ENCODE results near the gene INPP5A. TPM values are rescaled to one million over a fixed set of nuclear protein-coding genes. Genes with fewer than 3 reads are reported as not detected.

The INPP5A gene
- total and polyA plus RNA-seq, 2 of the 13 experiments (the other 11 are each of a cell fraction or from before 2014, with no cell fraction given), result 17.5 to 37.9 TPM

DNA sequence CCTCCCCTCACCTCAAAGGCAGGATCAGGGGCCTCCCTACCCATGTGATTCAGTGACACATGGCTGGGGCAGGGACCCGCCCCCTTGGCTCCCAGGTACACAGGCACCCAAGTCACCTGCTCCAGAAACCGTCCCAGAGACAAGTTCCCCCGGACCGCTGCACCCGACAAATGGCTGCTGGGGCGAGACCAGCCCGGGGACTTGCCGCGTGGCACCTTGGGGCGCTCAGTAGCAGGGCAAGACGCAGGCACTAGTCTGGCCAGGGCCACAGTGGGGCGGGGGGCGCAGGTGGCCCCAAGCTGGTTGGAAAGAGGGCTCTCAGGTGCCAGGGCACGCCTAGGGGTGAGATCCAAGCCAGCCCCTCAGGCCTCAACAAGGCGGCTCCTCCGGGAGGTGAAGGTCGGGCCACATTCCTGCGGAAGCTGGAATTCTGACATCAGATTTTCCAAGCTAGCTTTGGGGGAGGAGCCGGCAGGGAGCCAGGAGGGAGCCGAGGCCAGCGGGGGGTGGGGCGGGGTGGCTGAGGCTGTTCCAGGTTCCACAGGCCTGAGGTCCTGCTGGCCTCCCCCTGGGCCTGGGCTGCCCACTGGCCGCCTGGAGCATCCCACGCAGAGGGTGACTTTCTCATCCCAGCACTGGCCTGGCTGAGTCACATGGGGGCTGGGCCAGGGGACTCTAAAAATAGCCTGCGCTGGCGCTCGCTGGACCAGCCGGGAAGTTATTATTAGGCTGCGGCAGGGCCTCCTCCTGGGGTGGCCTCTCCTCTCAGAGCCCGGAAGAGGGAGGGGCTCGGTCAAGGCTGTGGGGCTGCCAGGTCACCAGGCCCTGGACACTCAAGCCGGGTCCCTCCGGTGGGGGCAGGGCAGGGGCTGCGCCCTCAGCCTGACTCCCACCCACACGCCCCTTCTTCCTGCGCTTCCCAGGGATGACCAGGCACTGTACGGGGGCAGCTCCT lies 20.5 kb upstream of the INPP5A start (continued):
- TF ChIP-seq ZNF335 (CRISPR knock-in tag; IDR thresholded peaks at IDR 0.05), result peak; percentile 97
- no peak for TF ChIP-seq REL (CRISPR knock-in tag; conservative IDR thresholded peaks at IDR 0.05)
- TF ChIP-seq ZNF75D (CRISPR knock-in tag; IDR thresholded peaks at IDR 0.05; ENCODE audit: borderline replicate concordance), result no peak
- peak; percentile 91 for TF ChIP-seq FOSL2 (CRISPR knock-in tag; IDR thresholded peaks at IDR 0.05)
- no peak for TF ChIP-seq HNRNPK (IDR thresholded peaks at IDR 0.05; ENCODE audit: low read depth, low read length, poor library complexity, severe bottlenecking)
- TF ChIP-seq, protein P1, sequence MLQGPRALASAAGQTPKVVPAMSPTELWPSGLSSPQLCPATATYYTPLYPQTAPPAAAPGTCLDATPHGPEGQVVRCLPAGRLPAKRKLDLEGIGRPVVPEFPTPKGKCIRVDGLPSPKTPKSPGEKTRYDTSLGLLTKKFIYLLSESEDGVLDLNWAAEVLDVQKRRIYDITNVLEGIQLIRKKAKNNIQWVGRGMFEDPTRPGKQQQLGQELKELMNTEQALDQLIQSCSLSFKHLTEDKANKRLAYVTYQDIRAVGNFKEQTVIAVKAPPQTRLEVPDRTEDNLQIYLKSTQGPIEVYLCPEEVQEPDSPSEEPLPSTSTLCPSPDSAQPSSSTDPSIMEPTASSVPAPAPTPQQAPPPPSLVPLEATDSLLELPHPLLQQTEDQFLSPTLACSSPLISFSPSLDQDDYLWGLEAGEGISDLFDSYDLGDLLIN (CRISPR knock-in tag; IDR thresholded peaks at IDR 0.05; ENCODE audit: borderline replicate concordance), result no peak
- TF ChIP-seq NAIF1 (CRISPR knock-in tag; IDR thresholded peaks at IDR 0.05; ENCODE audit: borderline replicate concordance), result peak; percentile 33; the same call in 1 of the 2 replicates
- peak; percentile 65 for TF ChIP-seq ATF7 (IDR thresholded peaks at IDR 0.05)
- peak; percentile 83 for TF ChIP-seq ATF7 (CRISPR knock-in tag; IDR thresholded peaks at IDR 0.05)
- peak; percentile 19; the same call in 1 of the 2 replicates for TF ChIP-seq ISL2 (CRISPR knock-in tag; IDR thresholded peaks at IDR 0.05)
- TF ChIP-seq SP1 (IDR thresholded peaks at IDR 0.05), result no peak
- TF ChIP-seq SP1 (CRISPR knock-in tag; IDR thresholded peaks at IDR 0.05), result no peak; the same call in none of the 2 replicates
- no peak for TF ChIP-seq KLF11 (CRISPR knock-in tag; IDR thresholded peaks at IDR 0.05)
- TF ChIP-seq, protein P2, sequence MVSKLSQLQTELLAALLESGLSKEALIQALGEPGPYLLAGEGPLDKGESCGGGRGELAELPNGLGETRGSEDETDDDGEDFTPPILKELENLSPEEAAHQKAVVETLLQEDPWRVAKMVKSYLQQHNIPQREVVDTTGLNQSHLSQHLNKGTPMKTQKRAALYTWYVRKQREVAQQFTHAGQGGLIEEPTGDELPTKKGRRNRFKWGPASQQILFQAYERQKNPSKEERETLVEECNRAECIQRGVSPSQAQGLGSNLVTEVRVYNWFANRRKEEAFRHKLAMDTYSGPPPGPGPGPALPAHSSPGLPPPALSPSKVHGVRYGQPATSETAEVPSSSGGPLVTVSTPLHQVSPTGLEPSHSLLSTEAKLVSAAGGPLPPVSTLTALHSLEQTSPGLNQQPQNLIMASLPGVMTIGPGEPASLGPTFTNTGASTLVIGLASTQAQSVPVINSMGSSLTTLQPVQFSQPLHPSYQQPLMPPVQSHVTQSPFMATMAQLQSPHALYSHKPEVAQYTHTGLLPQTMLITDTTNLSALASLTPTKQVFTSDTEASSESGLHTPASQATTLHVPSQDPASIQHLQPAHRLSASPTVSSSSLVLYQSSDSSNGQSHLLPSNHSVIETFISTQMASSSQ (IDR thresholded peaks at IDR 0.05; ENCODE audit: low read depth), result no peak
- TF ChIP-seq, protein P2 (CRISPR knock-in tag; IDR thresholded peaks at IDR 0.05; ENCODE audit: borderline replicate concordance), result no peak
- TF ChIP-seq, protein P3, sequence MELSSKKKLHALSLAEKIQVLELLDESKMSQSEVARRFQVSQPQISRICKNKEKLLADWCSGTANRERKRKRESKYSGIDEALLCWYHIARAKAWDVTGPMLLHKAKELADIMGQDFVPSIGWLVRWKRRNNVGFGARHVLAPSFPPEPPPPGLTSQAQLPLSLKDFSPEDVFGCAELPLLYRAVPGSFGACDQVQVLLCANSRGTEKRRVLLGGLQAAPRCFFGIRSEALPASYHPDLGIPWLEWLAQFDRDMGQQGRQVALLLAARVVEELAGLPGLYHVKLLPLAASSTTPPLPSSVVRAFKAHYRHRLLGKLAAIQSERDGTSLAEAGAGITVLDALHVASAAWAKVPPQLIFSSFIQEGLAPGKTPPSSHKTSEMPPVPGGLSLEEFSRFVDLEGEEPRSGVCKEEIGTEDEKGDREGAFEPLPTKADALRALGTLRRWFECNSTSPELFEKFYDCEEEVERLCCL (CRISPR knock-in tag; IDR thresholded peaks at IDR 0.05; ENCODE audit: borderline replicate concordance), result no peak
- TF ChIP-seq, protein P4, sequence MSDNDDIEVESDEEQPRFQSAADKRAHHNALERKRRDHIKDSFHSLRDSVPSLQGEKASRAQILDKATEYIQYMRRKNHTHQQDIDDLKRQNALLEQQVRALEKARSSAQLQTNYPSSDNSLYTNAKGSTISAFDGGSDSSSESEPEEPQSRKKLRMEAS (IDR thresholded peaks at IDR 0.05), result peak; percentile 26; the same call in 1 of the 2 replicates
- TF ChIP-seq, protein P5, sequence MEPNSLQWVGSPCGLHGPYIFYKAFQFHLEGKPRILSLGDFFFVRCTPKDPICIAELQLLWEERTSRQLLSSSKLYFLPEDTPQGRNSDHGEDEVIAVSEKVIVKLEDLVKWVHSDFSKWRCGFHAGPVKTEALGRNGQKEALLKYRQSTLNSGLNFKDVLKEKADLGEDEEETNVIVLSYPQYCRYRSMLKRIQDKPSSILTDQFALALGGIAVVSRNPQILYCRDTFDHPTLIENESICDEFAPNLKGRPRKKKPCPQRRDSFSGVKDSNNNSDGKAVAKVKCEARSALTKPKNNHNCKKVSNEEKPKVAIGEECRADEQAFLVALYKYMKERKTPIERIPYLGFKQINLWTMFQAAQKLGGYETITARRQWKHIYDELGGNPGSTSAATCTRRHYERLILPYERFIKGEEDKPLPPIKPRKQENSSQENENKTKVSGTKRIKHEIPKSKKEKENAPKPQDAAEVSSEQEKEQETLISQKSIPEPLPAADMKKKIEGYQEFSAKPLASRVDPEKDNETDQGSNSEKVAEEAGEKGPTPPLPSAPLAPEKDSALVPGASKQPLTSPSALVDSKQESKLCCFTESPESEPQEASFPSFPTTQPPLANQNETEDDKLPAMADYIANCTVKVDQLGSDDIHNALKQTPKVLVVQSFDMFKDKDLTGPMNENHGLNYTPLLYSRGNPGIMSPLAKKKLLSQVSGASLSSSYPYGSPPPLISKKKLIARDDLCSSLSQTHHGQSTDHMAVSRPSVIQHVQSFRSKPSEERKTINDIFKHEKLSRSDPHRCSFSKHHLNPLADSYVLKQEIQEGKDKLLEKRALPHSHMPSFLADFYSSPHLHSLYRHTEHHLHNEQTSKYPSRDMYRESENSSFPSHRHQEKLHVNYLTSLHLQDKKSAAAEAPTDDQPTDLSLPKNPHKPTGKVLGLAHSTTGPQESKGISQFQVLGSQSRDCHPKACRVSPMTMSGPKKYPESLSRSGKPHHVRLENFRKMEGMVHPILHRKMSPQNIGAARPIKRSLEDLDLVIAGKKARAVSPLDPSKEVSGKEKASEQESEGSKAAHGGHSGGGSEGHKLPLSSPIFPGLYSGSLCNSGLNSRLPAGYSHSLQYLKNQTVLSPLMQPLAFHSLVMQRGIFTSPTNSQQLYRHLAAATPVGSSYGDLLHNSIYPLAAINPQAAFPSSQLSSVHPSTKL (CRISPR knock-in tag; IDR thresholded peaks at IDR 0.05), result peak; percentile 58
- TF ChIP-seq HMGA1 (CRISPR knock-in tag; conservative IDR thresholded peaks at IDR 0.05), result no peak

Data from HepG2 (cell line).